Measurements from ENCODE around the gene FBXL17.

The FBXL17 gene

GRCh38 chr5:107957051-107957450 lies 424.8 kb downstream of the FBXL17 start:
- no peak overlapping the region for H2AFZ ChIP-seq (ENCODE audit: low read length)
- no peaks in the 10 kb centered on the region for H3K79me2 ChIP-seq (ENCODE audit: insufficient read depth, low read length)
- H3K4me3 ChIP-seq (ENCODE audit: low read length, poor library complexity, severe bottlenecking) = no peak overlapping the region
- no peaks in the 10 kb centered on the region for H3F3A ChIP-seq (ENCODE audit: low read depth)
- H3K27me3 ChIP-seq (ENCODE audit: insufficient read depth, low read length, poor library complexity, severe bottlenecking) = no peaks in the 10 kb centered on the region
- H3K4me1 ChIP-seq (ENCODE audit: insufficient read depth, low read length, poor library complexity, severe bottlenecking) = no peaks in the 10 kb centered on the region
- H4K20me1 ChIP-seq (ENCODE audit: insufficient read depth, low read length, poor library complexity, severe bottlenecking) = no peaks in the 10 kb centered on the region
- no peak overlapping the region for H3K9ac ChIP-seq (ENCODE audit: low read depth, low read length, poor library complexity, severe bottlenecking)
- TF ChIP-seq CTCF (conservative IDR thresholded peaks at IDR 0.05; ENCODE audit: low read length) = no peak
- TF ChIP-seq EZH2phosphoT487 (IDR thresholded peaks at IDR 0.05; ENCODE audit: borderline replicate concordance) = no peak
- no peaks in the 10 kb centered on the region for H3K9me2 ChIP-seq (replicated peaks; ENCODE audit: low read depth, low read length)
- no peaks in the 10 kb centered on the region for H3K9me3 ChIP-seq (ENCODE audit: insufficient read depth, low read depth, low read length)
- no peak overlapping the region for H3K4me2 ChIP-seq (ENCODE audit: low read depth, low read length, poor library complexity, severe bottlenecking)
- H3K36me3 ChIP-seq (ENCODE audit: insufficient read depth, low read length) = no peaks in the 10 kb centered on the region

GRCh38 chr5:107955321-107955720 lies 426.6 kb downstream of the FBXL17 start:
- Histone ChIP-seq H3K9ac (ENCODE audit: low read depth, low read length, poor library complexity, severe bottlenecking) (no peak overlapping the region), H3K27me3 (ENCODE audit: insufficient read depth, low read length, poor library complexity, severe bottlenecking) (no peaks in the 10 kb centered on the region), H4K20me1 (ENCODE audit: insufficient read depth, low read length, poor library complexity, severe bottlenecking) (no peaks in the 10 kb centered on the region), H3K4me2 (ENCODE audit: low read depth, low read length, poor library complexity, severe bottlenecking) (no peak overlapping the region), H3K4me3 (ENCODE audit: low read length, poor library complexity, severe bottlenecking) (no peak overlapping the region), H3F3A (ENCODE audit: low read depth) (no peaks in the 10 kb centered on the region), H2AFZ (ENCODE audit: low read length) (no peak overlapping the region), H3K9me3 (ENCODE audit: insufficient read depth, low read depth, low read length) (no peaks in the 10 kb centered on the region), H3K79me2 (ENCODE audit: insufficient read depth, low read length) (no peaks in the 10 kb centered on the region), H3K9me2 (replicated peaks; ENCODE audit: low read depth, low read length) (no peaks in the 10 kb centered on the region), H3K4me1 (ENCODE audit: insufficient read depth, low read length, poor library complexity, severe bottlenecking) (no peaks in the 10 kb centered on the region), H3K36me3 (ENCODE audit: insufficient read depth, low read length) (no peaks in the 10 kb centered on the region)
- no peak for TF ChIP-seq CTCF (conservative IDR thresholded peaks at IDR 0.05; ENCODE audit: low read length)
- TF ChIP-seq EZH2phosphoT487 (IDR thresholded peaks at IDR 0.05; ENCODE audit: borderline replicate concordance) = no peak

- no peaks in the 10 kb centered on the region for H3F3A ChIP-seq (ENCODE audit: low read depth)
- no peaks in the 10 kb centered on the region for H3K27me3 ChIP-seq (ENCODE audit: insufficient read depth, low read length, poor library complexity, severe bottlenecking)
- H3K9me2 ChIP-seq (replicated peaks; ENCODE audit: low read depth, low read length) = no peaks in the 10 kb centered on the region
- no peak overlapping the region for H3K9ac ChIP-seq (ENCODE audit: low read depth, low read length, poor library complexity, severe bottlenecking)
- no peaks in the 10 kb centered on the region for H4K20me1 ChIP-seq (ENCODE audit: insufficient read depth, low read length, poor library complexity, severe bottlenecking)
- H3K4me2 ChIP-seq (ENCODE audit: low read depth, low read length, poor library complexity, severe bottlenecking) = no peak overlapping the region
- no peak overlapping the region for H2AFZ ChIP-seq (ENCODE audit: low read length)
- no peak overlapping the region for H3K4me3 ChIP-seq (ENCODE audit: low read length, poor library complexity, severe bottlenecking)
- TF ChIP-seq EZH2phosphoT487 (IDR thresholded peaks at IDR 0.05; ENCODE audit: borderline replicate concordance) = no peak
- TF ChIP-seq CTCF (conservative IDR thresholded peaks at IDR 0.05; ENCODE audit: low read length) = no peak
- H3K4me1 ChIP-seq (ENCODE audit: insufficient read depth, low read length, poor library complexity, severe bottlenecking) = no peaks in the 10 kb centered on the region
- no peaks in the 10 kb centered on the region for H3K9me3 ChIP-seq (ENCODE audit: insufficient read depth, low read depth, low read length)
- H3K79me2 ChIP-seq (ENCODE audit: insufficient read depth, low read length) = no peaks in the 10 kb centered on the region
- H3K36me3 ChIP-seq (ENCODE audit: insufficient read depth, low read length) = no peaks in the 10 kb centered on the region
Measured at GRCh38 chr5:107954254-107954653, 427.6 kb downstream of the FBXL17 start.
